HepG2 (cell line): ENCODE data around the gene USP9X. TPM values are rescaled to one million over a fixed set of nuclear protein-coding genes. Genes with fewer than 3 reads are reported as not detected.

Source experiments
- ARID3A ChIP-seq: IDR thresholded peaks from 2 replicates; pipeline ENCODE4 v1.6.1; 2012; ENCODE audit warnings: low read depth, low read length, improper control_type of control experiment
- ETV5 ChIP-seq: IDR thresholded peaks from 2 replicates; pipeline ENCODE4 v1.6.1; 2018; ENCODE audit warnings: missing biosample characterization, missing genetic modification reagents, inconsistent platforms, borderline replicate concordance
- FOSL1 ChIP-seq: sonication (generic); formaldehyde crosslinking; IDR thresholded peaks from 2 replicates; pipeline ENCODE4 v1.9.0; 2021; ENCODE audit warnings: missing genetic modification reagents, borderline replicate concordance
- FOXJ3 ChIP-seq: sonication (generic); formaldehyde crosslinking; IDR thresholded peaks from 2 replicates; pipeline ENCODE4 v1.4.0; 2020; ENCODE audit warnings: missing genetic modification reagents, mild to moderate bottlenecking, borderline replicate concordance
- FOXK1 ChIP-seq: sonication (generic); formaldehyde crosslinking; IDR thresholded peaks from 2 replicates; pipeline ENCODE4 v1.4.0; 2020; ENCODE audit warnings: low read depth, missing genetic modification reagents, borderline replicate concordance
- HOXA3 ChIP-seq: sonication (generic); formaldehyde crosslinking; IDR thresholded peaks from 2 replicates; pipeline ENCODE4 v1.5.0; 2020; ENCODE audit warnings: missing genetic modification reagents
- KDM1A ChIP-seq: IDR thresholded peaks from 2 replicates; pipeline ENCODE4 v1.6.1; 2016; ENCODE audit warnings: missing compliant biosample characterization
- KDM4B ChIP-seq: sonication (generic); formaldehyde crosslinking; IDR thresholded peaks from 2 replicates; pipeline ENCODE4 v1.4.0; 2020; ENCODE audit warnings: missing genetic modification reagents
- KLF16 ChIP-seq, 2 experiments: sonication (generic) in 1 of 2; formaldehyde crosslinking in 1 of 2; IDR thresholded peaks; 2 replicates each; pipeline versions ENCODE4 v1.6.1 to v1.8.0; 2016 to 2023; ENCODE audit warnings: missing genetic modification reagents in 2 of 2, missing compliant biosample characterization in 1 of 2
- MED13 ChIP-seq: sonication (generic); formaldehyde crosslinking; IDR thresholded peaks from 2 replicates; pipeline ENCODE4 v1.5.0; 2020; ENCODE audit warnings: missing genetic modification reagents
- RBM39 ChIP-seq: fragments of 200-400 bp; formaldehyde crosslinking; IDR thresholded peaks from one replicate; pipeline ENCODE4 v1.6.1; 2018; ENCODE audit warnings: antibody characterized with exemption, mild to moderate bottlenecking, low read depth, low read length; ENCODE audit not compliant: poor library complexity, severe bottlenecking
- RXRB ChIP-seq: IDR thresholded peaks from 2 replicates; pipeline ENCODE4 v1.6.1; 2016; ENCODE audit warnings: borderline replicate concordance, missing genetic modification reagents, missing compliant biosample characterization
- TFE3 ChIP-seq: IDR thresholded peaks from 2 replicates; pipeline ENCODE4 v1.6.1; 2016
- WIZ ChIP-seq: sonication (generic); formaldehyde crosslinking; IDR thresholded peaks from 2 replicates; pipeline ENCODE4 v1.5.1; 2020; ENCODE audit warnings: mild to moderate bottlenecking, missing genetic modification reagents
- ZBTB2 ChIP-seq: sonication (generic); formaldehyde crosslinking; IDR thresholded peaks from 2 replicates; pipeline ENCODE4 v1.8.0; 2022; ENCODE audit warnings: low read depth, missing genetic modification reagents
- ZBTB38 ChIP-seq: sonication (generic); formaldehyde crosslinking; IDR thresholded peaks from 2 replicates; pipeline ENCODE4 v1.5.1; 2020; ENCODE audit warnings: mild to moderate bottlenecking, missing genetic modification reagents
- ZBTB42 ChIP-seq: sonication (generic); formaldehyde crosslinking; IDR thresholded peaks from 2 replicates; pipeline ENCODE4 v1.5.0; 2020; ENCODE audit warnings: mild to moderate bottlenecking, missing genetic modification reagents
- ZNF143 ChIP-seq: sonication (generic); formaldehyde crosslinking; IDR thresholded peaks from 2 replicates; pipeline ENCODE4 v1.4.0; 2020; ENCODE audit warnings: missing genetic modification reagents
- ZNF660 ChIP-seq: sonication (generic); formaldehyde crosslinking; IDR thresholded peaks from 2 replicates; pipeline ENCODE4 v1.5.1; 2020; ENCODE audit warnings: mild to moderate bottlenecking, low read depth, missing genetic modification reagents, borderline replicate concordance
- ZNF772 ChIP-seq: sonication (generic); formaldehyde crosslinking; IDR thresholded peaks from 2 replicates; pipeline ENCODE4 v1.5.0; 2020; ENCODE audit warnings: mild to moderate bottlenecking, missing genetic modification reagents
- polyA plus RNA-seq, 8 experiments: library from polyadenylated mRNA; depleted of rRNA in 3 of 8; stranded (reverse) in 7 of 8; unstranded in 1 of 8; fragments of >200 nt; fragmentation: Illumina TruSeq in 4 of 8; extraction: Trizol in 4 of 8; gene quantifications; 2 replicates each; pipeline versions ENCODE4 v1.2.1 to v1.2.3, GENCODE V29; 2011 to 2016; ENCODE audit warnings: low read depth in 4 of 8, missing spikeins in 1 of 8, mixed read lengths in 1 of 8; ENCODE audit not compliant: insufficient read depth in 1 of 8
- total RNA-seq, 5 experiments: library from RNA; depleted of rRNA; stranded (reverse); fragments of >200 nt; fragmentation: Illumina TruSeq; extraction: Trizol; gene quantifications; 2 replicates each; pipeline ENCODE4 v1.2.3, GENCODE V29; 2016; ENCODE audit warnings: low read depth in 1 of 5
- TF ChIP-seq, protein P1 (sequence below): sonication (generic); formaldehyde crosslinking; IDR thresholded peaks from 2 replicates; pipeline ENCODE4 v1.4.0; 2020; ENCODE audit warnings: low read depth, missing genetic modification reagents

USP9X gene
- total and polyA plus RNA-seq, 2 of the 13 experiments (the other 11 are each of a cell fraction or from before 2014, with no cell fraction given), result 22.2 to 40.5 TPM

DNA sequence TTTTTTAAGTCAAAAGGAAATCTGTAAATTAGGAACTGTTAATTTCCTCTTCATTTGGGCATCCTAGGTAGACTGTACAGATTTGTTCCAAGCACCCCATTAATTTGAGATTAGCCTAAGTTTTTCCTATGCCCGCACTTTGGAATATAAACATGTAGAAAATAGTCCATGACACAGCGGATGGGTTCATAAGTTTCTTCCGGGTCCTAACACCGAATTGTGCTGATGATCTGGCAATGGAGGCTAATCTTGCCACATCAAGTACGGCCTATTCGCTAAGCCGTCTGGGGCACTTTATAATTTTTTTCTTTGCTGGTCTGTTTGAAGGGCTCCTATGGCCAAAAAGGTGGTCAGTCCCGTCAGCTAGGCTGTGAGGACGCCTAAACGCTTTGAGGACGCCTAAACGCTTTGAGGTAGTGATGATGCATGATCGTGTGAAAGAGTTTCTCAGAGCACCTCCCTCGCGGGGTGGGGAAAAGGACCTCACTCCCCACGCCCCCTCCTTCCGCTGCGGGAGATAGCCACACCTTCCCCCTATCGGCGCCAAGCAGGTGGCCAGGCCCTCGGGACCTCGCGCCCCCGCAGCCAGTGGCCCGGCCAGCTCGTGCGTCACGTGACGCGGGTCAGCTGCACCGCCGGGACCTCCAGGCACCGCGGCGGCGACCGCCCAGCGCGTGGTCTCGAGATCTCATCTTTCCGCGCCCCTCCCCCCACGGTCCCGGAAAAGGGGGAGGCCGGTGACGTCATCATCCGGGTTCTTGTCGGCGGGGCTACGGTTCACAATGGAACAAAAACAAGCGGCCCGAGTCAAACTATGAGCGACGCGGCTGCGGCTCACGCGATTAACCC, 977 bp upstream of the USP9X start (continued):
- peak; percentile 71 for TF ChIP-seq ETV5 (CRISPR knock-in tag)
- TF ChIP-seq ZNF660 (CRISPR knock-in tag), result no peak
- TF ChIP-seq ARID3A, result no peak
- TF ChIP-seq RXRB (CRISPR knock-in tag), result no peak; the same call in 1 of the 2 replicates
- TF ChIP-seq ZNF143 (CRISPR knock-in tag), result peak; percentile 36; the same call in 1 of the 2 replicates
- TF ChIP-seq ZBTB38, result peak; percentile 89
- TF ChIP-seq ZNF772 (CRISPR knock-in tag), result peak; percentile 49
- no peak for TF ChIP-seq FOSL1 (CRISPR knock-in tag)
- TF ChIP-seq WIZ, result peak; percentile 75; the same call in 1 of the 2 replicates
- TF ChIP-seq ZBTB2 (CRISPR knock-in tag), result peak; percentile 85
- no peak for TF ChIP-seq KDM1A (CRISPR knock-in tag)
- TF ChIP-seq KLF16 (CRISPR knock-in tag; IDR thresholded peaks at IDR 0.05), result peak in 1 of 2 experiments; percentile 46; a peak in 1 of 4 replicates
- TF ChIP-seq, protein P1, sequence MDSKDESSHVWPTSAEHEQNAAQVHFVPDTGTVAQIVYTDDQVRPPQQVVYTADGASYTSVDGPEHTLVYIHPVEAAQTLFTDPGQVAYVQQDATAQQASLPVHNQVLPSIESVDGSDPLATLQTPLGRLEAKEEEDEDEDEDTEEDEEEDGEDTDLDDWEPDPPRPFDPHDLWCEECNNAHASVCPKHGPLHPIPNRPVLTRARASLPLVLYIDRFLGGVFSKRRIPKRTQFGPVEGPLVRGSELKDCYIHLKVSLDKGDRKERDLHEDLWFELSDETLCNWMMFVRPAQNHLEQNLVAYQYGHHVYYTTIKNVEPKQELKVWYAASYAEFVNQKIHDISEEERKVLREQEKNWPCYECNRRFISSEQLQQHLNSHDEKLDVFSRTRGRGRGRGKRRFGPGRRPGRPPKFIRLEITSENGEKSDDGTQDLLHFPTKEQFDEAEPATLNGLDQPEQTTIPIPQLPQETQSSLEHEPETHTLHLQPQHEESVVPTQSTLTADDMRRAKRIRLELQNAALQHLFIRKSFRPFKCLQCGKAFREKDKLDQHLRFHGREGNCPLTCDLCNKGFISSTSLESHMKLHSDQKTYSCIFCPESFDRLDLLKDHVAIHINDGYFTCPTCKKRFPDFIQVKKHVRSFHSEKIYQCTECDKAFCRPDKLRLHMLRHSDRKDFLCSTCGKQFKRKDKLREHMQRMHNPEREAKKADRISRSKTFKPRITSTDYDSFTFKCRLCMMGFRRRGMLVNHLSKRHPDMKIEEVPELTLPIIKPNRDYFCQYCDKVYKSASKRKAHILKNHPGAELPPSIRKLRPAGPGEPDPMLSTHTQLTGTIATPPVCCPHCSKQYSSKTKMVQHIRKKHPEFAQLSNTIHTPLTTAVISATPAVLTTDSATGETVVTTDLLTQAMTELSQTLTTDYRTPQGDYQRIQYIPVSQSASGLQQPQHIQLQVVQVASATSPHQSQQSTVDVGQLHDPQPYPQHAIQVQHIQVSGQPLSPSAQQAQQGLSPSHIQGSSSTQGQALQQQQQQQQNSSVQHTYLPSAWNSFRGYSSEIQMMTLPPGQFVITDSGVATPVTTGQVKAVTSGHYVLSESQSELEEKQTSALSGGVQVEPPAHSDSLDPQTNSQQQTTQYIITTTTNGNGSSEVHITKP, result peak; percentile 86
- no peak; the same call in 1 of the 2 replicates for TF ChIP-seq FOXK1 (CRISPR knock-in tag)
- TF ChIP-seq KDM4B, result 0 out of 2 replicates have a peak, but pooled peaks have one; percentile 43
- peak; percentile 86; the same call in 1 of the 2 replicates for TF ChIP-seq HOXA3
- 0 out of 2 replicates have a peak, but pooled peaks have one; percentile 59 for TF ChIP-seq MED13
- 0 out of 2 replicates have a peak, but pooled peaks have one; percentile 31 for TF ChIP-seq ZBTB42
- TF ChIP-seq RBM39, result peak; percentile 43
- TF ChIP-seq FOXJ3, result no peak
- TF ChIP-seq TFE3 (CRISPR knock-in tag), result peak; percentile 93
